GM18520 (cell line): Measurements from ENCODE around the gene REM1.
"Not testable (repeated sequence)": the region's sequence is repeated elsewhere in the genome, so short reads cannot be mapped to it uniquely, and the experiment has no call there.

Experiments used
- ATAC-seq: cut with Tn5 transposase; IDR thresholded peaks from one replicate; pipeline ENCODE4 v1.9.1; 2021; ENCODE audit not compliant: unreplicated experiment

REM1 gene

GRCh38 chr20:31474758-31475427 lies at the start of gene REM1, which contains the start of gene DEFB124:
TSS of gene REM1 (plus strand) at chr20:31475288. CDS start at chr20:31476446, 1,158 bp downstream.
TSS of gene DEFB124 (minus strand) at chr20:31475127. CDS start at chr20:31473013, 2,114 bp downstream.
- no peak for ATAC-seq

GRCh38 chr20:31425797-31426196 lies 49.3 kb upstream of the REM1 start:
- no peak for ATAC-seq

GRCh38 chr20:31426891-31427551 lies 48.1 kb upstream of the REM1 start:
- not testable (repeated sequence) for ATAC-seq

- not testable (repeated sequence) for ATAC-seq
Observed at GRCh38 chr20:31427576-31427975, 47.5 kb upstream of the REM1 start.

- ATAC-seq, result no peak
Observed at GRCh38 chr20:31430568-31431115, 44.4 kb upstream of the REM1 start.

GRCh38 chr20:31440012-31440659 lies 35.0 kb upstream of the REM1 start, which contains the start of gene DEFB123:
TSS of gene DEFB123 (plus strand) at chr20:31440632. CDS start at chr20:31440699, 67 bp downstream.
- no peak for ATAC-seq

- ATAC-seq, result no peak
Observed at GRCh38 chr20:31446084-31446819, 28.8 kb upstream of the REM1 start.

GRCh38 chr20:31449511-31450414 lies 25.3 kb upstream of the REM1 start:
- no peak for ATAC-seq

- ATAC-seq, result no peak
Observed at GRCh38 chr20:31452575-31452974, 22.5 kb upstream of the REM1 start.

GRCh38 chr20:31454361-31454760 lies 20.7 kb upstream of the REM1 start:
- no peak for ATAC-seq

GRCh38 chr20:31470946-31471345 lies 4.1 kb upstream of the REM1 start:
- not testable (repeated sequence) for ATAC-seq

- ATAC-seq, result no peak
Observed at GRCh38 chr20:31472395-31473330, 2.4 kb upstream of the REM1 start.

GRCh38 chr20:31473331-31474096 lies 1.6 kb upstream of the REM1 start:
- ATAC-seq, result no peak

GRCh38 chr20:31474097-31474436 lies 1.0 kb upstream of the REM1 start:
- ATAC-seq, result no peak

- no peak for ATAC-seq
Observed at GRCh38 chr20:31475472-31476293, 595 bp downstream of the REM1 start.

- ATAC-seq, result no peak
Observed at GRCh38 chr20:31476294-31476585, 1.2 kb downstream of the REM1 start.

- no peak for ATAC-seq
Observed at GRCh38 chr20:31476643-31477215, 1.6 kb downstream of the REM1 start.
